Measurements from ENCODE around the gene COL25A1.

Gene COL25A1

DNA sequence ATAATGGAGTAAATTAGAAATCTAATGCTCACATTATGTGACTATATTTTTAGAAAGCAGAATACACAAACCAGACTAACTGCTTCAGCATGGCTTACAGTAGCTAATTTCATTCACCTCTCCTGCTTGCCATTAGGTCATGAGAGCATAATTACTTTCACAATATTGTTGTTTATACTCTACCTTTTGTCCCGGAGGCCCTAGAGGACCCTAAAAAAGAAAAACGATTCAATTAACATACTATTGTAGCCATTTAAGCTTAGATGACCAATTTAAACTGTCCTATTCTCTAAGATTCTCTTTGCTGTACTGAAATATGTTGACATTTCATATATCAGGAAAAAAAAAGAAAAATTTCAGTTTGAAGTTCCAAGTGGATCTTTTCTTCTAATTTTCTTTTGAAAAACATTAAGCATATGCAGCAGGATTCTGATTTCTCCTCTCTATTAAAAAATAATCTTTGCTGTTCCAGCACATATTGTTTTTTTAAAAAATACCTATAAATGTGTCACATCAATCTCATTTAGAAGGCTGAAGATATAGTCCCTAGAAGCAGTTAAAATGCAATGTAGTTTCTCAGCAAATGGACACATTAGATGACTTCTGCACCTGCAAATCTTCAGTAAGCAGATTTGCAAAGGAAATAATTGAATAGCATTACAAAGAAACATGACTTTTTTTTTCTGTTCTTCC lies 381.9 kb downstream of the COL25A1 start:
- no peak for DNase-seq (ENCODE audit: low spot score)
- no peak for TF ChIP-seq CTCF (IDR thresholded peaks at IDR 0.05; ENCODE audit: extremely low read depth, missing control alignments)

DNA sequence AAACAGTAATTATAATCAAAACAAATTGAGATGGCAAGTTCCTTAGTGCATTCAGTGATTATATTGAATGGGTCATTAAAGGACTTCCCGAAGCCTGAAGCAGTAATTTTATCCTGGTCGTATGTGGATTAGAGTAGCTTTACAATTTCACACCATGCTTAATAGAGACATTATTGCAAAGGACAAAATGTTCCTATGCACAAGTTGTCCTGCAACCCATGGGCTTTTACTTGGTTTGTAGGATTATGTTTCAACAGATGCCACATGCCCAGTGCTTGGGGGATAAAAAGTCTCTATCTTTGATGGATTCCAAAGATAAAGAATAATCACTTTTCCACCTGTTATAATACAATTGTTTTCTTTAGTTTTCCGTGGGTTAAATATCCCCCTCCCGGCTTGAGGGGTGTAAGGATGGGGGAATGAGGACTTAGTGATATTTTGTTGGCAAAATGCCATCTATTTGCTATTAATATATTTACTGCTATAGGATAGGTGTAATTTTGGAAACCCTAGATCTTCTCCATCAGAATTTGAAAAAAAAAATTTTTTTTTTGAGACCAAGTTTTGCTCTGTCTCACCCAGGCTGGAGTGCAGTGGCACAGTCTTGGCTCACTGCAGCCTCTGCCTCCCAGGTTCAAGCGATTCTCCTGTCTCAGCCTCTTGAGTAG lies 383.1 kb downstream of the COL25A1 start:
- no peak for DNase-seq (ENCODE audit: low spot score)
- TF ChIP-seq CTCF (IDR thresholded peaks at IDR 0.05; ENCODE audit: extremely low read depth, missing control alignments): no peak

DNA sequence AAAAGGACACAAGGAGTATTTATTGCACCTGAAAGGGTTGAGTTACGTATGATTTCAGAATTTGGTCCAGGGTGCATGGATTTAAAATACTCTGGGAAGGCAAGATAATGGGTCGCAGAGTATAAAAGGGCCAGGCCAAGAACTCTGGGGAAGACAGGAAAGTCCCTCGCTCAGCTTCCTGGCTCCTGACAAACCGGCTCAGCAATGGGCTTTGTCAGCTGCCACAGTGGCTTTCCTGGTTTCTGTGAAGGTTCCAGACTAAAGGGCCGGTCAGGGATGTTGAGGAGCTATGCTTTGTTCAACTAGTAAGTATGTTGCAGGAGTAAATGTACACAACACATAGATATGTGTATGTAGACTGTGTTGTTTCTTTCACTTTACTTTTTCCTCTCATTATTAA lies 385.2 kb downstream of the COL25A1 start:
- no peak for TF ChIP-seq CTCF (IDR thresholded peaks at IDR 0.05; ENCODE audit: extremely low read depth, missing control alignments)
- DNase-seq (ENCODE audit: low spot score): no peak

GRCh38 chr4:108916638-108917037 lies 385.8 kb downstream of the COL25A1 start:
- no peak for DNase-seq (ENCODE audit: low spot score)
- no peak for TF ChIP-seq CTCF (IDR thresholded peaks at IDR 0.05; ENCODE audit: extremely low read depth, missing control alignments)

- no peak for TF ChIP-seq CTCF (IDR thresholded peaks at IDR 0.05; ENCODE audit: extremely low read depth, missing control alignments)
- no peak for DNase-seq (ENCODE audit: low spot score)
These were observed 395.5 kb downstream of the COL25A1 start for GRCh38 chr4:108906866-108907367.

GRCh38 chr4:108906006-108906405 lies 396.5 kb downstream of the COL25A1 start:
- TF ChIP-seq CTCF (IDR thresholded peaks at IDR 0.05; ENCODE audit: extremely low read depth, missing control alignments): no peak
- no peak for DNase-seq (ENCODE audit: low spot score)

GRCh38 chr4:108903464-108904221 lies 398.8 kb downstream of the COL25A1 start:
- no peak for DNase-seq (ENCODE audit: low spot score)
- TF ChIP-seq CTCF (IDR thresholded peaks at IDR 0.05; ENCODE audit: extremely low read depth, missing control alignments): no peak
